HepG2 (cell line): Measurements from ENCODE around the gene PRKCB.

Experiments
- AKAP8 ChIP-seq: sonication (generic); formaldehyde crosslinking; IDR thresholded peaks from 2 replicates; pipeline ENCODE4 v1.5.1; 2020; ENCODE audit warnings: mild to moderate bottlenecking, missing genetic modification reagents
- CEBPB ChIP-seq: IDR thresholded peaks from 2 replicates; pipeline ENCODE4 v1.6.1; 2011; ENCODE audit warnings: low read depth, low read length, improper control_type of control experiment, borderline replicate concordance
- MZF1 ChIP-seq: sonication (generic); formaldehyde crosslinking; IDR thresholded peaks from 2 replicates; pipeline ENCODE4 v1.8.1; 2023; ENCODE audit warnings: mild to moderate bottlenecking, missing genetic modification reagents, borderline replicate concordance
- RAD21 ChIP-seq: fragments of 450-650 bp; formaldehyde crosslinking; IDR thresholded peaks from 2 replicates; pipeline ENCODE4 v1.5.0; 2020; ENCODE audit warnings: mild to moderate bottlenecking
- RBM39 ChIP-seq: fragments of 200-400 bp; formaldehyde crosslinking; IDR thresholded peaks from one replicate; pipeline ENCODE4 v1.6.1; 2018; ENCODE audit warnings: antibody characterized with exemption, mild to moderate bottlenecking, low read depth, low read length; ENCODE audit not compliant: poor library complexity, severe bottlenecking
- REXO4 ChIP-seq: sonication (generic); formaldehyde crosslinking; IDR thresholded peaks from 2 replicates; pipeline ENCODE4 v1.8.0; 2022; ENCODE audit warnings: missing genetic modification reagents, mild to moderate bottlenecking, borderline replicate concordance
- SRSF9 ChIP-seq: fragments of 200-400 bp; formaldehyde crosslinking; IDR thresholded peaks from 2 replicates; pipeline ENCODE4 v1.6.1; 2018; ENCODE audit warnings: borderline replicate concordance, mild to moderate bottlenecking, low read depth, low read length; ENCODE audit not compliant: insufficient read depth, poor library complexity, severe bottlenecking
- TARDBP ChIP-seq: sonication (generic); formaldehyde crosslinking; IDR thresholded peaks from 2 replicates; pipeline ENCODE4 v1.8.0; 2022; ENCODE audit warnings: mild to moderate bottlenecking, missing genetic modification reagents
- ZNF782 ChIP-seq: sonication (generic); formaldehyde crosslinking; IDR thresholded peaks from 2 replicates; pipeline ENCODE4 v1.4.0; 2020; ENCODE audit warnings: missing genetic modification reagents, mild to moderate bottlenecking, borderline replicate concordance
- TF ChIP-seq, protein P1 (sequence below): sonication (generic); formaldehyde crosslinking; IDR thresholded peaks from 2 replicates; pipeline ENCODE4 v1.5.0; 2020; ENCODE audit warnings: mild to moderate bottlenecking, missing genetic modification reagents, moderate library complexity
- TF ChIP-seq, protein P2 (sequence below): sonication (generic); formaldehyde crosslinking; IDR thresholded peaks from 2 replicates; pipeline ENCODE4 v1.4.0; 2020; ENCODE audit warnings: missing genetic modification reagents
- TF ChIP-seq, protein P3 (sequence below), 2 experiments: sonication (generic) in 1 of 2; formaldehyde crosslinking in 1 of 2; IDR thresholded peaks; 2 replicates each; pipeline versions ENCODE4 v1.5.1 to v1.6.1; 2011 to 2020; ENCODE audit warnings: borderline replicate concordance in 1 of 2, low read depth in 1 of 2, low read length in 1 of 2, mild to moderate bottlenecking in 1 of 2, missing genetic modification reagents in 1 of 2, moderate library complexity in 1 of 2

DNA sequence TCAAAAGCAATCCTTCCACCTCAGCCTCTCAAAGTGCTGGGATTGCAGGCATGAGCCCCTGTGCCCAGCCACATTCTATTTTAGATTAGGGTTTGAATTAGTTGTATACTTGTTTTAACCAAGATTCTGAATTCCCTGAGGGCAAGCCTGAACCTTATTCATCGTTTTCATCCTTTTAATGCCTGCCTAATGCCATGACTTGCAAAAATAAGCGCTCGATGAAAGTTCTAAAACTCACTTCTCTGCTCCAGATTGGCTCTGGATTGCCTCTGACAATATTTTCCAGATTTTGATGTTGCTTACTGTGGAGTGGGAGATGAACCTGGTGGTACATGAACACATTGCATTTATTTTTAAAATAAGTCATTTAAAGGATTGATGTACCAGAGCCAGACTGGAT is 329.5 kb downstream of the PRKCB start:
- TF ChIP-seq ZNF782 (CRISPR knock-in tag): no peak
- no peak for TF ChIP-seq TARDBP (CRISPR knock-in tag)
- TF ChIP-seq, protein P1, sequence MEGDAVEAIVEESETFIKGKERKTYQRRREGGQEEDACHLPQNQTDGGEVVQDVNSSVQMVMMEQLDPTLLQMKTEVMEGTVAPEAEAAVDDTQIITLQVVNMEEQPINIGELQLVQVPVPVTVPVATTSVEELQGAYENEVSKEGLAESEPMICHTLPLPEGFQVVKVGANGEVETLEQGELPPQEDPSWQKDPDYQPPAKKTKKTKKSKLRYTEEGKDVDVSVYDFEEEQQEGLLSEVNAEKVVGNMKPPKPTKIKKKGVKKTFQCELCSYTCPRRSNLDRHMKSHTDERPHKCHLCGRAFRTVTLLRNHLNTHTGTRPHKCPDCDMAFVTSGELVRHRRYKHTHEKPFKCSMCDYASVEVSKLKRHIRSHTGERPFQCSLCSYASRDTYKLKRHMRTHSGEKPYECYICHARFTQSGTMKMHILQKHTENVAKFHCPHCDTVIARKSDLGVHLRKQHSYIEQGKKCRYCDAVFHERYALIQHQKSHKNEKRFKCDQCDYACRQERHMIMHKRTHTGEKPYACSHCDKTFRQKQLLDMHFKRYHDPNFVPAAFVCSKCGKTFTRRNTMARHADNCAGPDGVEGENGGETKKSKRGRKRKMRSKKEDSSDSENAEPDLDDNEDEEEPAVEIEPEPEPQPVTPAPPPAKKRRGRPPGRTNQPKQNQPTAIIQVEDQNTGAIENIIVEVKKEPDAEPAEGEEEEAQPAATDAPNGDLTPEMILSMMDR (CRISPR knock-in tag): no peak
- TF ChIP-seq SRSF9: no peak
- TF ChIP-seq, protein P2, sequence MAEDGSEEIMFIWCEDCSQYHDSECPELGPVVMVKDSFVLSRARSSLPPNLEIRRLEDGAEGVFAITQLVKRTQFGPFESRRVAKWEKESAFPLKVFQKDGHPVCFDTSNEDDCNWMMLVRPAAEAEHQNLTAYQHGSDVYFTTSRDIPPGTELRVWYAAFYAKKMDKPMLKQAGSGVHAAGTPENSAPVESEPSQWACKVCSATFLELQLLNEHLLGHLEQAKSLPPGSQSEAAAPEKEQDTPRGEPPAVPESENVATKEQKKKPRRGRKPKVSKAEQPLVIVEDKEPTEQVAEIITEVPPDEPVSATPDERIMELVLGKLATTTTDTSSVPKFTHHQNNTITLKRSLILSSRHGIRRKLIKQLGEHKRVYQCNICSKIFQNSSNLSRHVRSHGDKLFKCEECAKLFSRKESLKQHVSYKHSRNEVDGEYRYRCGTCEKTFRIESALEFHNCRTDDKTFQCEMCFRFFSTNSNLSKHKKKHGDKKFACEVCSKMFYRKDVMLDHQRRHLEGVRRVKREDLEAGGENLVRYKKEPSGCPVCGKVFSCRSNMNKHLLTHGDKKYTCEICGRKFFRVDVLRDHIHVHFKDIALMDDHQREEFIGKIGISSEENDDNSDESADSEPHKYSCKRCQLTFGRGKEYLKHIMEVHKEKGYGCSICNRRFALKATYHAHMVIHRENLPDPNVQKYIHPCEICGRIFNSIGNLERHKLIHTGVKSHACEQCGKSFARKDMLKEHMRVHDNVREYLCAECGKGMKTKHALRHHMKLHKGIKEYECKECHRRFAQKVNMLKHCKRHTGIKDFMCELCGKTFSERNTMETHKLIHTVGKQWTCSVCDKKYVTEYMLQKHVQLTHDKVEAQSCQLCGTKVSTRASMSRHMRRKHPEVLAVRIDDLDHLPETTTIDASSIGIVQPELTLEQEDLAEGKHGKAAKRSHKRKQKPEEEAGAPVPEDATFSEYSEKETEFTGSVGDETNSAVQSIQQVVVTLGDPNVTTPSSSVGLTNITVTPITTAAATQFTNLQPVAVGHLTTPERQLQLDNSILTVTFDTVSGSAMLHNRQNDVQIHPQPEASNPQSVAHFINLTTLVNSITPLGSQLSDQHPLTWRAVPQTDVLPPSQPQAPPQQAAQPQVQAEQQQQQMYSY: no peak
- no peak for TF ChIP-seq RBM39
- TF ChIP-seq AKAP8 (CRISPR knock-in tag): no peak
- no peak for TF ChIP-seq CEBPB
- no peak for TF ChIP-seq REXO4 (CRISPR knock-in tag)
- TF ChIP-seq, protein P3, sequence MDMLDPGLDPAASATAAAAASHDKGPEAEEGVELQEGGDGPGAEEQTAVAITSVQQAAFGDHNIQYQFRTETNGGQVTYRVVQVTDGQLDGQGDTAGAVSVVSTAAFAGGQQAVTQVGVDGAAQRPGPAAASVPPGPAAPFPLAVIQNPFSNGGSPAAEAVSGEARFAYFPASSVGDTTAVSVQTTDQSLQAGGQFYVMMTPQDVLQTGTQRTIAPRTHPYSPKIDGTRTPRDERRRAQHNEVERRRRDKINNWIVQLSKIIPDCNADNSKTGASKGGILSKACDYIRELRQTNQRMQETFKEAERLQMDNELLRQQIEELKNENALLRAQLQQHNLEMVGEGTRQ (IDR thresholded peaks at IDR 0.05; ENCODE audit: low read depth, low read length): no peak
- TF ChIP-seq, protein P3 (CRISPR knock-in tag; IDR thresholded peaks at IDR 0.05; ENCODE audit: borderline replicate concordance): no peak
- TF ChIP-seq MZF1 (CRISPR knock-in tag): no peak
- TF ChIP-seq RAD21: no peak
